ENCODE results near the gene CHD5.

CHD5 gene

DNA sequence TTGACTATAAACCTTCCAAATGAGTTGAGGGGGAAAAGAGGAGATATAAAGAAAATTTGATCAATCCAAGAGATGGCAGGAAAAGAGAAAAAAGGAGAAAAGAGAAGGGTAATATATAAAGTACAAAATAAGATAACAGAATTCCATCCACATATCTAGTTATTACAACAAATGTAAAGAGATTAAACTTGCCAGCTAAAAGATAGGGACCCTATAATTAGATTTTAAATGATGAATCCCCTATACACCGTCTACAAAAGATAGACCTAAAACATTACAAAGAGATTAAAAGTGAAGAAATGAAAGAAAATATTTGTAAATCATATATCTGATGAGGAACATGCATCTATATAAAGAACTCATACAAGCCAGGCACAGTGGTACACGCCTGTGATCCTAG lies 63.1 kb downstream of the CHD5 start:
- TF ChIP-seq, protein P1, sequence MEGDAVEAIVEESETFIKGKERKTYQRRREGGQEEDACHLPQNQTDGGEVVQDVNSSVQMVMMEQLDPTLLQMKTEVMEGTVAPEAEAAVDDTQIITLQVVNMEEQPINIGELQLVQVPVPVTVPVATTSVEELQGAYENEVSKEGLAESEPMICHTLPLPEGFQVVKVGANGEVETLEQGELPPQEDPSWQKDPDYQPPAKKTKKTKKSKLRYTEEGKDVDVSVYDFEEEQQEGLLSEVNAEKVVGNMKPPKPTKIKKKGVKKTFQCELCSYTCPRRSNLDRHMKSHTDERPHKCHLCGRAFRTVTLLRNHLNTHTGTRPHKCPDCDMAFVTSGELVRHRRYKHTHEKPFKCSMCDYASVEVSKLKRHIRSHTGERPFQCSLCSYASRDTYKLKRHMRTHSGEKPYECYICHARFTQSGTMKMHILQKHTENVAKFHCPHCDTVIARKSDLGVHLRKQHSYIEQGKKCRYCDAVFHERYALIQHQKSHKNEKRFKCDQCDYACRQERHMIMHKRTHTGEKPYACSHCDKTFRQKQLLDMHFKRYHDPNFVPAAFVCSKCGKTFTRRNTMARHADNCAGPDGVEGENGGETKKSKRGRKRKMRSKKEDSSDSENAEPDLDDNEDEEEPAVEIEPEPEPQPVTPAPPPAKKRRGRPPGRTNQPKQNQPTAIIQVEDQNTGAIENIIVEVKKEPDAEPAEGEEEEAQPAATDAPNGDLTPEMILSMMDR (IDR thresholded peaks at IDR 0.05; ENCODE audit: insufficient read depth, low read depth, low read length, missing control alignments): no peak

DNA sequence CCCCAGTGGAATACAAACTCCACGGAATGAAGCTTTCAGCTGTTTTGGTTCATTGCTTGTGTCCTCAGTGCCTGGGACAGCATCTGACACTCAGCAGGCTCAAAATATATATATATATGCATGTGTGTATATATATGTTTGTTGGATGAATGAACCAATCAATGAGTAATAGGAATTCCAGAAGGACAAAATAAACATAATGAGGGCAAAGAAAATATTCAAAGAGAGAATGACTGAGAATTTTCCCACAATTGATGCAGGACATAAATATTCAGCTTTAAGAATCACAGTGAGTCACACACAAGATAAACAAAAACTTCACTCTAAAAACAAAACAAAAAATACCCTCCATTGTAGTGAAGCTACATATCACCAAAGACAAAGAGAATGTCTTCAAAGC lies 64.0 kb downstream of the CHD5 start:
- no peak for DNase-seq (ENCODE audit: low read depth)
- TF ChIP-seq, protein P1 (IDR thresholded peaks at IDR 0.05; ENCODE audit: insufficient read depth, low read depth, low read length, missing control alignments): no peak
- H3K4me3 ChIP-seq (ENCODE audit: low read depth, low read length): no peak overlapping the region

More for the DNA sequence above, 63.1 kb downstream of the CHD5 start:
- H3K4me3 ChIP-seq (ENCODE audit: low read depth, low read length): no peak overlapping the region
- no peak for DNase-seq (ENCODE audit: low read depth)

DNA sequence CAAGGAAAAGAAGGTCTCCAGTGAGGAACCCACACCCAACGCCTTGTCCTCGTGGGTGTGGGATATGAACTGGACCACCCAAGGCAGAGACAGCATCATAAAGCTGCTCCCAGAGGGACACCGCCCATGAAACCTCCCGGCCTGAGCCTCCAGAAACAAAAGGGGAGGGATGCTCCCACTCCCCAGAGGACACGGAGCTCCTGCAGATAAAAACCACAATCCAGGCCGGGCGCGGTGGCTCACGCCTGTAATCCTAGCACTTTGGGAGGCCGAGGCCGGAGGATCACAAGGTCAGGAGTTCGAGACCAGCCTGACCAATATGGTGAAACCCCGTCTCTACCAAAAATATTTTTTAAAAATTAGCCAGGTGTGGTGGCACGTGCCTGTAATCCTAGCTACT lies 66.4 kb downstream of the CHD5 start:
- no peak for DNase-seq (ENCODE audit: low read depth)
- H3K4me3 ChIP-seq (ENCODE audit: low read depth, low read length): no peak overlapping the region
- TF ChIP-seq, protein P1 (IDR thresholded peaks at IDR 0.05; ENCODE audit: insufficient read depth, low read depth, low read length, missing control alignments): no peak

DNA sequence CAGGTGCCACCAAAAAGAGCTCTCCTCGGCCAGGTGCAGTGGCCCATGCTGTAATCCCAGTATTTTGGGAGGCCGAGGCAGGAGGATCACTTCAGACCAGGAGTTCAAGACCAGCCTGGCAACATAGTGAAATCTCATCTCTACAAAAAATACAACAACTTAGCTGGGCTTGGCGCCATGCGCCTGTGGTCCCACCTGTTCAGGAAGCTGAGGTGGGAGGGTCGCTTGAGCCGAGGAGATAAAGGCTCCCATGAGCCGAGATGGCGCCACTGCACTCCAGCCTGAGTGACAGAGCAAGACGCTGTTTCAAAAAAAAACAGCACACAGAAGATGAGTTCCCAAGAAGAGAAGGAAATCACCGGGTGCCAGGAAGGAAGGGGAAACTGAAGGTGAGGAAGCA lies 67.0 kb downstream of the CHD5 start:
- no peak overlapping the region for H3K4me3 ChIP-seq (ENCODE audit: low read depth, low read length)
- TF ChIP-seq, protein P1 (IDR thresholded peaks at IDR 0.05; ENCODE audit: insufficient read depth, low read depth, low read length, missing control alignments): no peak
- DNase-seq (ENCODE audit: low read depth): no peak

DNA sequence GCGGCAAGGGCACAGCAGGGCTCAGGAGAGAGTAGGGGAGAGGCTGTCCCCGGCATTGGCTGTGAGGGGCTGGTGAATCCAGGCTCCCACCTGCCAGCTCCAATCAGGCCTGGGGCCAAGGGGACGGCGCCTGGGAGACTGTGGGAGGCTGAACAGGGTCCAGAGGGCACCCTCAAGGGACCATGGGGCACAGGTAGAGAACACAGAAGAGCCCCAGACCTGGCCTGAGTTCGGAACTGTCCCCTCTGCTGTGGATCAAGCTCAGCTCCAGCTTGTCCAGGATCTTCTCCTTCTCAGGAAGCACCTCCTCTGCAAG lies 67.5 kb downstream of the CHD5 start:
- no peak overlapping the region for H3K4me3 ChIP-seq (ENCODE audit: low read depth, low read length)
- no peak for DNase-seq (ENCODE audit: low read depth)
- TF ChIP-seq, protein P1 (IDR thresholded peaks at IDR 0.05; ENCODE audit: insufficient read depth, low read depth, low read length, missing control alignments): no peak

DNA sequence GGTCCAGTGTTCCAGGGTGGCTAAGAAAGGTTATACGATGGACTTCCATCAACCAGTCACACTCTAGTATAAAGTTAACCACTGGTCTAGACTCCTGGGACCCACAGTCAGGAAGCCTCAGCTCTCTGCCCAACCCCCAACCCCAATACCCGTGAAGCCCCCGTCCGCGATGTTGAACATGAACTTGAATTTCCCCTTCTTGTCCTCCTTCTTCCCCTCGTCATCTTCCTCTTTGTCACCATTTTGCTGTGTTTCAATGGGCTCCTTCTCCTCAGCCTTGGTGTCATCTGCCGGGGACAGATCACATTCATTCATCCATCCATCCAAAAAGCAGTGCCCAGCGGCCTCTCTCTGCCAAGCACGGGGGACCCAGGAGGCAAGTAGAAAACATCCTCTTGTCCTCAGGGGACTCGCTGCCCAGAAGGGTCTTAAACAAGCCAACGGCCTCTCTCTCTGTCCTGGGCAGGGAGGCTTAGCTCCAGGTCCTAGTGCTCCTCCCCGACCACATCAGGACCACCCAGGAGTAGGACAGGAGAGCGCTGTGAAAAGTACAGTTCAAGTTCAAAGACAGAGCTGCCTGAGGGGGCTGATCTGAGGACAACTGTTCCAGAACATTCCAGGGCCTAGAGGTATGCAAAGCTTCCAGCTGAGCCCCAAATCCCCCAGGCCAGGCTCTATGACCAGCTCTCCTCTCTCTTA lies 68.0 kb downstream of the CHD5 start:
- H3K4me3 ChIP-seq (ENCODE audit: low read depth, low read length): no peak overlapping the region
- TF ChIP-seq, protein P1 (IDR thresholded peaks at IDR 0.05; ENCODE audit: insufficient read depth, low read depth, low read length, missing control alignments): no peak
- DNase-seq (ENCODE audit: low read depth): no peak

DNA sequence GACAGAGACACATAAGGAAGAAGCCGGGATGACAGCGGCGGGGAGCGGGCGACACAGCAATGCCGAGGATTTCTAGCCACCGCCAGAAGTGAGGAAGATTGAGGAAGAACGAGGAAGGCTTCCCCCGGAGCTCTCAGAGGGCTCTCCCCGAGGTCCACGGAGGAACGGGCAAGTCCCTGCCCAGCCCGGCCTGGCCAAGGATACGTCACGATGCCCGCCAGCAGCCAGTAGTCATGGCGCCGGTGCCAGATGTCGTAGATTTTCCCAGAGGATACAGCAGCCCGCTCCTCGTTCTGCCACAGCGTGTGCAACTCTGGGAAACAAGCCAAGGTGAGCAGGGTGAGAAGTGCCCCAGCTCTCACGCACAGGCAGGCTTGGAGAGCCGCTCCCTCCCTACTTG lies 68.5 kb downstream of the CHD5 start:
- TF ChIP-seq, protein P1 (IDR thresholded peaks at IDR 0.05; ENCODE audit: insufficient read depth, low read depth, low read length, missing control alignments): no peak
- no peak overlapping the region for H3K4me3 ChIP-seq (ENCODE audit: low read depth, low read length)
- DNase-seq (ENCODE audit: low read depth): no peak
